IMR-90 (cell line): ENCODE results near the gene SATB2. TPM values are rescaled to one million over a fixed set of nuclear protein-coding genes. Genes with fewer than 3 reads are reported as not detected.

ENCODE experiments used
- ATAC-seq: fragments of 200-7000 bp; cut with Tn5 transposase; 2 replicates; pipeline ENCODE4 v1.9.1; 2020; ENCODE audit warnings: low read depth, mild to moderate bottlenecking, moderate library complexity
- BruUV-seq: library from RNA; stranded (reverse); fragments of 400-500 nt; replicated peaks from 2 replicates; lab custom pipeline; 2021; lab: Mats Ljungman, UMichigan
- CTCF ChIA-PET: fragments of 300-600 bp; formaldehyde crosslinking; extraction: SDS; loops from one replicate; lab custom pipeline; 2021; ENCODE audit warnings: antibody characterized with exemption; lab: Yijun Ruan, JAX
- POLR2A ChIA-PET: fragments of 300-600 bp; sonication (Branson Sonifier 250); formaldehyde crosslinking; loops from one replicate; lab custom pipeline; 2022; ENCODE audit warnings: antibody characterized with exemption; ENCODE audit not compliant: unreplicated experiment; lab: Charles Lee
- DNase-seq: peaks from one replicate; pipeline ENCODE4 v3.0.0; 2013
- H2AFZ ChIP-seq: replicated peaks from 2 replicates; pipeline ENCODE3; 2013; ENCODE audit warnings: low read length, mild to moderate bottlenecking; ENCODE audit not compliant: poor library complexity
- H2AK5ac ChIP-seq: 2 replicates; pipeline ENCODE4 v1.6.1; 2013; ENCODE audit warnings: low read depth, low read length, inconsistent platforms
- H2AK9ac ChIP-seq: replicated peaks from 2 replicates; pipeline ENCODE3; 2013; ENCODE audit warnings: mild to moderate bottlenecking, low read depth, low read length, moderate library complexity; ENCODE audit not compliant: poor library complexity
- H2BK120ac ChIP-seq: 2 replicates; pipeline ENCODE4 v1.6.1; 2013; ENCODE audit warnings: low read depth, low read length, inconsistent platforms
- H2BK15ac ChIP-seq: 3 replicates; pipeline ENCODE4 v1.6.1; 2013; ENCODE audit warnings: low read depth, low read length, inconsistent platforms
- H2BK20ac ChIP-seq: 2 replicates; pipeline ENCODE4 v1.6.1; 2013; ENCODE audit warnings: low read depth, mild to moderate bottlenecking, inconsistent platforms, low read length, moderate library complexity
- H2BK5ac ChIP-seq: 2 replicates; pipeline ENCODE4 v1.6.1; 2013; ENCODE audit warnings: mild to moderate bottlenecking, low read depth, low read length, inconsistent platforms; ENCODE audit not compliant: poor library complexity, severe bottlenecking
- H3K14ac ChIP-seq: replicated peaks from 2 replicates; pipeline ENCODE4 v1.6.1; 2013; ENCODE audit warnings: low read depth, low read length, inconsistent platforms
- H3K18ac ChIP-seq: 2 replicates; pipeline ENCODE4 v1.6.1; 2013; ENCODE audit warnings: low read depth, low read length, control low read depth
- H3K23ac ChIP-seq: 2 replicates; pipeline ENCODE4 v1.6.1; 2013; ENCODE audit warnings: low read depth, low read length, inconsistent platforms
- H3K27ac ChIP-seq: 2 replicates; pipeline ENCODE4 v1.5.1; 2013; ENCODE audit warnings: mild to moderate bottlenecking, control low read depth, low read length; ENCODE audit not compliant: insufficient read depth
- H3K27me3 ChIP-seq: 2 replicates; pipeline ENCODE4 v1.6.1; 2013; ENCODE audit warnings: low read length; ENCODE audit not compliant: control insufficient read depth, insufficient read depth
- H3K36me3 ChIP-seq: 2 replicates; pipeline ENCODE4 v1.6.1; 2013; ENCODE audit warnings: low read length, mixed read lengths; ENCODE audit not compliant: control insufficient read depth, insufficient read depth
- H3K4ac ChIP-seq: 2 replicates; pipeline ENCODE4 v1.6.1; 2013; ENCODE audit warnings: low read depth, low read length, inconsistent platforms
- H3K4me1 ChIP-seq: 2 replicates; pipeline ENCODE4 v1.6.1; 2013; ENCODE audit warnings: low read length, mixed read lengths; ENCODE audit not compliant: control insufficient read depth, insufficient read depth
- H3K4me2 ChIP-seq: 2 replicates; pipeline ENCODE4 v1.6.1; 2013; ENCODE audit warnings: low read depth, mild to moderate bottlenecking, control low read depth, low read length, moderate library complexity
- H3K4me3 ChIP-seq: 2 replicates; pipeline ENCODE4 v1.5.1; 2013; ENCODE audit warnings: low read depth, mild to moderate bottlenecking, control low read depth, low read length, moderate library complexity; ENCODE audit not compliant: insufficient read depth
- H3K56ac ChIP-seq: 2 replicates; pipeline ENCODE4 v1.6.1; 2013; ENCODE audit warnings: low read length, inconsistent platforms; ENCODE audit not compliant: insufficient read depth; ENCODE audit errors: extremely low read depth
- H3K79me1 ChIP-seq, 2 experiments: 2 replicates each; pipeline ENCODE4 v1.6.1; 2013; ENCODE audit warnings: low read length in 2 of 2, inconsistent platforms in 1 of 2, low read depth in 1 of 2
- H3K9ac ChIP-seq: 2 replicates; pipeline ENCODE4 v1.6.1; 2013; ENCODE audit warnings: low read depth, low read length, control low read depth
- H3K9me1 ChIP-seq: 2 replicates; pipeline ENCODE4 v1.6.1; 2013; ENCODE audit warnings: low read length, inconsistent platforms; ENCODE audit not compliant: insufficient read depth
- H3K9me3 ChIP-seq: 2 replicates; pipeline ENCODE4 v1.6.1; 2013; ENCODE audit warnings: low read length; ENCODE audit not compliant: control insufficient read depth, insufficient read depth
- H4K20me1 ChIP-seq: 2 replicates; pipeline ENCODE4 v1.6.1; 2013; ENCODE audit warnings: low read length, inconsistent platforms; ENCODE audit not compliant: insufficient read depth
- H4K5ac ChIP-seq: 2 replicates; pipeline ENCODE4 v1.6.1; 2013; ENCODE audit warnings: mild to moderate bottlenecking, low read depth, low read length, control low read depth
- H4K8ac ChIP-seq, 2 experiments: 2 replicates each; pipeline ENCODE4 v1.6.1; 2013; ENCODE audit warnings: low read depth in 2 of 2, low read length in 2 of 2, control low read depth in 1 of 2, inconsistent platforms in 1 of 2
- H4K91ac ChIP-seq: 2 replicates; pipeline ENCODE4 v1.6.1; 2013; ENCODE audit warnings: low read depth, low read length, inconsistent platforms; ENCODE audit not compliant: insufficient read depth
- BHLHE40 ChIP-seq: fragments of 150-350 bp; IDR thresholded peaks from 2 replicates; pipeline ENCODE4 v1.6.1; 2016; ENCODE audit warnings: mild to moderate bottlenecking, low read depth, low read length
- CEBPB ChIP-seq: IDR thresholded peaks from 2 replicates; pipeline ENCODE4 v1.6.1; 2012; ENCODE audit warnings: low read depth, low read length, improper control_type of control experiment
- CHD1 ChIP-seq: IDR thresholded peaks from 2 replicates; pipeline ENCODE4 v1.6.1; 2012; ENCODE audit warnings: low read depth, low read length, improper control_type of control experiment
- CTCF ChIP-seq: conservative IDR thresholded peaks from 2 replicates; pipeline ENCODE4 v1.5.1; 2012; ENCODE audit warnings: mild to moderate bottlenecking, low read depth, low read length, improper control_type of control experiment
- ELK1 ChIP-seq: fragments of 150-350 bp; IDR thresholded peaks from 2 replicates; pipeline ENCODE4 v1.6.1; 2016; ENCODE audit warnings: low read depth, mild to moderate bottlenecking, low read length, moderate library complexity, borderline replicate concordance
- FOS ChIP-seq: fragments of 150-350 bp; IDR thresholded peaks from 2 replicates; pipeline ENCODE4 v1.6.1; 2016; ENCODE audit warnings: low read depth, low read length
- MAFK ChIP-seq: IDR thresholded peaks from 2 replicates; pipeline ENCODE4 v1.6.1; 2012; ENCODE audit warnings: low read depth, low read length, improper control_type of control experiment
- MAZ ChIP-seq: IDR thresholded peaks from 2 replicates; pipeline ENCODE4 v1.6.1; 2012; ENCODE audit warnings: low read depth, mild to moderate bottlenecking, low read length, improper control_type of control experiment, moderate library complexity, borderline replicate concordance
- MXI1 ChIP-seq: IDR thresholded peaks from 2 replicates; pipeline ENCODE4 v1.6.1; 2012; ENCODE audit warnings: low read depth, mild to moderate bottlenecking, low read length, moderate library complexity, borderline replicate concordance
- NFE2L2 ChIP-seq: fragments of 150-350 bp; IDR thresholded peaks from 2 replicates; pipeline ENCODE4 v1.6.1; 2016; ENCODE audit warnings: low read depth, mild to moderate bottlenecking, low read length
- POLR2A ChIP-seq: IDR thresholded peaks from 2 replicates; pipeline ENCODE4 v1.6.1; 2012; ENCODE audit warnings: mild to moderate bottlenecking, low read depth, low read length
- RAD21 ChIP-seq: IDR thresholded peaks from 2 replicates; pipeline ENCODE4 v1.6.1; 2012; ENCODE audit warnings: low read length, improper control_type of control experiment
- RCOR1 ChIP-seq: IDR thresholded peaks from 2 replicates; pipeline ENCODE4 v1.6.1; 2012; ENCODE audit warnings: mild to moderate bottlenecking, low read length, improper control_type of control experiment; ENCODE audit not compliant: insufficient replicate concordance
- RFX5 ChIP-seq: IDR thresholded peaks from 2 replicates; pipeline ENCODE4 v1.8.0; 2012; ENCODE audit warnings: low read depth, mild to moderate bottlenecking, low read length, moderate library complexity
- SMC3 ChIP-seq: fragments of 150-350 bp; IDR thresholded peaks from 2 replicates; pipeline ENCODE4 v1.6.1; 2016; ENCODE audit warnings: low read depth, mild to moderate bottlenecking, antibody characterized with exemption, low read length, moderate library complexity
- WGBS, 2 experiments: methylation state at CpG; one replicate each; pipeline versions ENCODE4 v1.1.5 to v1.1.7; 2013; ENCODE audit warnings: missing lambda C conversion rate in 2 of 2; ENCODE audit not compliant: insufficient read length in 1 of 2; ENCODE audit errors: extremely low coverage in 2 of 2; 5-methylcytosine and 5-hydroxymethylcytosine counted together
- dilution Hi-C: fragments of 300-500 bp; cut with HindIII; formaldehyde crosslinking; loops from one replicate; pipeline ENCODE4 v1.14.3; 2018; ENCODE audit warnings: low sequenced_read_pairs; ENCODE audit not compliant: unreplicated experiment
- in situ Hi-C: fragments of 300-500 bp; cut with MboI; formaldehyde crosslinking; loops from 3 replicates; pipeline ENCODE4 v1.14.3; 2019; ENCODE audit warnings: low sequenced_read_pairs, inconsistent platforms, mixed read lengths
- intact Hi-C: fragments of 100-400 bp; cut with micrococcal nuclease; formaldehyde crosslinking; loops from 2 replicates; pipeline ENCODE4 v1.10.0; 2022
- polyA plus RNA-seq, 3 experiments: library from polyadenylated mRNA; depleted of rRNA; stranded (reverse); fragments of >200 nt; gene quantifications; 2 replicates each; pipeline ENCODE4 v1.2.3, GENCODE V29; 2012; ENCODE audit warnings: low replicate concordance in 1 of 3
- total RNA-seq: library from RNA; depleted of rRNA; stranded (reverse); fragments of >200 nt; gene quantifications from 2 replicates; pipeline ENCODE4 v1.2.3, GENCODE V29; 2012

The SATB2 gene
- total and polyA plus RNA-seq, 2 of the 4 experiments (the other 2 are of a cell fraction): 6.2 to 8.4 TPM

- Histone ChIP-seq H4K91ac (no peak overlapping the region), H3K23ac (no peak overlapping the region), H3K4me1 (peaks cover 3% of the 10 kb centered on the region), H3K4me2 (no peak overlapping the region), H3K4ac (no peak overlapping the region), H3K79me1 (no peaks in the 10 kb centered on the region), H2BK5ac (no peak overlapping the region), H3K14ac (no peak overlapping the region), H3K9me3 (no peaks in the 10 kb centered on the region), H4K5ac (no peak overlapping the region), H3K27ac (no peak overlapping the region), H3K27me3 (no peaks in the 10 kb centered on the region), H4K8ac (no peak overlapping the region), H3K9ac (no peak overlapping the region), H2AK5ac (no peak overlapping the region), H3K18ac (no peak overlapping the region), H2BK20ac (no peak overlapping the region), H3K36me3 (peaks cover 7% of the 10 kb centered on the region), H2AFZ (no peak overlapping the region), H4K20me1 (no peaks in the 10 kb centered on the region), H2BK15ac (no peak overlapping the region), H3K56ac (no peak overlapping the region), H2AK9ac (no peak overlapping the region), H2BK120ac (no peak overlapping the region), H3K9me1 (0 out of 2 replicates have a peak, but pooled peaks cover 2% of the 10 kb centered on the region), H3K4me3 (no peak overlapping the region)
- ChIA-PET CTCF (interaction anchor here (1.7 kb wide), 1 partner anchor 9 kb away, joined by 5 read pairs; no protein-coding TSS in a partner anchor), POLR2A (no interaction called here)
- in situ Hi-C loops: no loop called here
- no CpG with 5 or more reads among the region's 3 CpGs for WGBS, 2 experiments
- intact Hi-C loops: no loop called here
- no peak for ATAC-seq
- DNase-seq: no peak
- dilution Hi-C loops: no loop called here
- no TSS peak for BruUV-seq
- TF ChIP-seq RFX5 (no peak), MAFK (no peak), RAD21 (no peak), CEBPB (no peak), NFE2L2 (no peak), CHD1 (no peak), BHLHE40 (no peak), SMC3 (no peak), POLR2A (no peak), CTCF (no peak), MAZ (no peak), RCOR1 (no peak), MXI1 (no peak), FOS (no peak), ELK1 (no peak)
These were observed 43.7 kb downstream of the SATB2 start for GRCh38 chr2:199414001-199414400.
